RWPE1 (cell line): ENCODE data around the gene CRCP.
"Not testable (repeated sequence)": the region's sequence is repeated elsewhere in the genome, so short reads cannot be mapped to it uniquely, and the experiment has no call there.

Experiments used
- CTCF ChIA-PET: fragments of 350-600 bp; sonication (Branson Sonifier 250); formaldehyde crosslinking; extraction: SDS; loops from one replicate; lab custom pipeline; 2021; lab: Yijun Ruan, JAX
- POLR2A ChIA-PET: fragments of 400-600 bp; formaldehyde crosslinking; extraction: SDS; loops from one replicate; lab custom pipeline; 2020; ENCODE audit warnings: antibody characterized with exemption; ENCODE audit not compliant: low non-redundant PET; lab: Yijun Ruan, JAX
- DNase-seq: peaks from one replicate; pipeline ENCODE4 v3.0.0; 2012; ENCODE audit warnings: low spot score
- H3K27ac ChIP-seq: fragments of 450-650 bp; 2 replicates; pipeline ENCODE4 v1.5.1; 2017
- TF ChIP-seq, protein P1 (sequence below): fragments of 450-650 bp; conservative IDR thresholded peaks from 2 replicates; pipeline ENCODE4 v1.5.1; 2017; ENCODE audit warnings: low read depth, mild to moderate bottlenecking

Gene CRCP

DNA sequence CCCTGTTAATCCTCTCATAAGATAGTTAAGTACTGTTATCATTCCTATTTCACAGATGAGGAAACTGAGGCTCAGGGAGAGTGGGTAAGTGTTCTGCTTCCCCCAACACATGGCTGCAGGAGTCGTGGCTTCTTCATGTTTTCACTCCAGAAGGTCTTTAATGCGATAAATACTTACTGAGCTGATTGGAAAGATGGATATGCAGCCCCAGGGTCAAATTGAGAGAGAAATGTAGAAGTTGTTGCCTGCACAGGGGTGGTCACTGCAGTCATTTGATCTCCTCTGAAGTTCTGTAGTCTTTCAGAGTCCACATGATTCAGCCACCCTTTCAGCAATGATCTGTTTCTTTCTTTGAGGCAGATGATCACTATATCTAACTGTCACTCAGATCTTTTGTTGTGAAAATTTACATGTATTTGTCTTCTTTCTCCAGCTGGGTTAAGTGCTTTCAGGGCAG is 29.3 kb downstream of the CRCP start:
- TF ChIP-seq, protein P1, sequence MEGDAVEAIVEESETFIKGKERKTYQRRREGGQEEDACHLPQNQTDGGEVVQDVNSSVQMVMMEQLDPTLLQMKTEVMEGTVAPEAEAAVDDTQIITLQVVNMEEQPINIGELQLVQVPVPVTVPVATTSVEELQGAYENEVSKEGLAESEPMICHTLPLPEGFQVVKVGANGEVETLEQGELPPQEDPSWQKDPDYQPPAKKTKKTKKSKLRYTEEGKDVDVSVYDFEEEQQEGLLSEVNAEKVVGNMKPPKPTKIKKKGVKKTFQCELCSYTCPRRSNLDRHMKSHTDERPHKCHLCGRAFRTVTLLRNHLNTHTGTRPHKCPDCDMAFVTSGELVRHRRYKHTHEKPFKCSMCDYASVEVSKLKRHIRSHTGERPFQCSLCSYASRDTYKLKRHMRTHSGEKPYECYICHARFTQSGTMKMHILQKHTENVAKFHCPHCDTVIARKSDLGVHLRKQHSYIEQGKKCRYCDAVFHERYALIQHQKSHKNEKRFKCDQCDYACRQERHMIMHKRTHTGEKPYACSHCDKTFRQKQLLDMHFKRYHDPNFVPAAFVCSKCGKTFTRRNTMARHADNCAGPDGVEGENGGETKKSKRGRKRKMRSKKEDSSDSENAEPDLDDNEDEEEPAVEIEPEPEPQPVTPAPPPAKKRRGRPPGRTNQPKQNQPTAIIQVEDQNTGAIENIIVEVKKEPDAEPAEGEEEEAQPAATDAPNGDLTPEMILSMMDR: no peak
- H3K27ac ChIP-seq: no peak overlapping the region
- ChIA-PET POLR2A (no interaction called here), CTCF (no interaction called here)
- no peak for DNase-seq

GRCh38 chr7:66145400-66146104 is 30.9 kb downstream of the CRCP start:
- H3K27ac ChIP-seq: no peak overlapping the region; the same call in 1 of the 2 replicates
- ChIA-PET POLR2A (no interaction called here), CTCF (no interaction called here)
- no peak for DNase-seq
- TF ChIP-seq, protein P1: no peak

GRCh38 chr7:66146701-66147100 is 32.1 kb downstream of the CRCP start:
- TF ChIP-seq, protein P1: no peak
- CTCF ChIA-PET: no interaction called here
- POLR2A ChIA-PET: interaction anchor here (0.5 kb wide), 1 partner anchor 24 kb away, joined by 5 read pairs; no protein-coding TSS in a partner anchor
- peak overlapping the region; percentile 72 for H3K27ac ChIP-seq
- DNase-seq: no peak

DNA sequence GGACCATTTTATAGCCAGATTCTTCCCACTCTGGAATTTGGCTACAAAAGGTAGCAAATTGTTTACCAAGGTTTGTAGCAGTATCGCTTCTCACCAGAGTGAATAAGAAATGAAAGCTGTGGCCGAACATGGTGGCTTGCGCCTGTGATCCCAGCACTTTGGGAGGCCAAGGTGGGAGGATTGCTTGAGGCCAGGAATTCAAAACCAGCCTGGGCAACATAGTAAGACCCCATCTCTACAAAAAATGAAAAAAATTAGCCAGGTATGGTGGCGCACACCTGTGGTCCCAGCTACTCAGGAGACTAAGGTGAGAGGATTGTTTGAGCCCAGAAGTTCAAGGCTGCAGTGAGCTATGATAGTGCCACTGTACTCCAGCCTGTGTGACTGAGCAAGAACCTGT is 33.0 kb downstream of the CRCP start:
- CTCF ChIA-PET: interaction anchor here (0.6 to 0.9 kb wide), 2 partner anchors 81 to 347 kb away, joined by 4 read pairs; no protein-coding TSS in a partner anchor
- POLR2A ChIA-PET: not testable (repeated sequence)

DNA sequence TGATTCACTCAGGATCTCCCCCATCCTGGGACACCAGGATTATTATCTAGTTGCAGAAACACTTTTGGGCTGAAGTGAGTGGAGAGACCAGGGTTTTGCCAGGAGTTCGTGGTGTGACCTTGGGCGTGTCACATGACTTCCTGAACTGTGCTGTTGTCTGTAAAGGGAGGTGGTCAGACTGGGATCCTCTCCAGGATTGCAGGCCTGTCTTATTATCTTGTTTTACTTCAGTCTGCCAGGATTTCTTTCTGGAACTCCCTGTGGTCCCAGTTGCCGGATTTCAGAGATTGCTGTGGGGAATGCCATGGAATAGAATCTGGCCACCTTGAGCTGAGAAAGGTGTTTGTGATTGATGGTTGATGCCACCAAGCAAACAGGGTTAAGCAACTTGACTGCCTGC is 35.8 kb downstream of the CRCP start:
- peak overlapping the region; percentile 44 for H3K27ac ChIP-seq

More for the DNA sequence above, 33.0 kb downstream of the CRCP start:
- DNase-seq: not testable (repeated sequence)
- peak overlapping the region; percentile 72 for H3K27ac ChIP-seq

GRCh38 chr7:66152371-66153191 is 37.9 kb downstream of the CRCP start:
- ChIA-PET CTCF (no interaction called here), POLR2A (no interaction called here)
- TF ChIP-seq, protein P1: no peak
- DNase-seq: no peak
- peak overlapping the region; percentile 19 for H3K27ac ChIP-seq

More for the DNA sequence above, 35.8 kb downstream of the CRCP start:
- CTCF ChIA-PET: no interaction called here
- TF ChIP-seq, protein P1: no peak
- no peak for DNase-seq
- POLR2A ChIA-PET: no interaction called here
